HUES48 (cell line): ENCODE measurements around the gene NRF1.
"Not testable (repeated sequence)": the region's sequence is repeated elsewhere in the genome, so short reads cannot be mapped to it uniquely, and the experiment has no call there.

ENCODE experiments used
- H3K27ac ChIP-seq: one replicate; pipeline ENCODE4 v1.7.0; 2013; ENCODE audit warnings: low read depth, low read length, inconsistent platforms
- H3K27me3 ChIP-seq: 2 replicates; pipeline ENCODE4 v1.6.1; 2013; ENCODE audit warnings: mild to moderate bottlenecking, low read length; ENCODE audit not compliant: control insufficient read depth, insufficient read depth
- H3K36me3 ChIP-seq: 2 replicates; pipeline ENCODE4 v1.6.1; 2013; ENCODE audit warnings: low read length; ENCODE audit not compliant: control insufficient read depth, insufficient read depth
- H3K4me1 ChIP-seq: 2 replicates; pipeline ENCODE4 v1.6.1; 2013; ENCODE audit warnings: mild to moderate bottlenecking, low read length; ENCODE audit not compliant: control insufficient read depth, insufficient read depth
- H3K4me3 ChIP-seq: 2 replicates; pipeline ENCODE4 v1.5.1; 2013; ENCODE audit warnings: mild to moderate bottlenecking, low read depth, low read length
- H3K9ac ChIP-seq: 2 replicates; pipeline ENCODE4 v1.6.1; 2013; ENCODE audit warnings: mild to moderate bottlenecking, low read depth, low read length, moderate library complexity
- H3K9me3 ChIP-seq: 2 replicates; pipeline ENCODE4 v1.6.1; 2013; ENCODE audit warnings: low read length; ENCODE audit not compliant: control insufficient read depth, insufficient read depth

NRF1 gene

GRCh38 chr7:129578829-129579228 lies 32.7 kb upstream of the NRF1 start:
- Histone ChIP-seq H3K27me3 (no peaks in the 10 kb centered on the region), H3K36me3 (no peaks in the 10 kb centered on the region), H3K4me3 (no peak overlapping the region), H3K4me1 (no peaks in the 10 kb centered on the region), H3K27ac (no peak overlapping the region), H3K9ac (no peak overlapping the region), H3K9me3 (peaks cover 6% of the 10 kb centered on the region; the same call in 1 of the 2 replicates)

- not testable (repeated sequence) for H3K4me3 ChIP-seq, H3K36me3 ChIP-seq, H3K9ac ChIP-seq, H3K27me3 ChIP-seq, H3K9me3 ChIP-seq, H3K4me1 ChIP-seq, H3K27ac ChIP-seq
These were observed 25.3 kb upstream of the NRF1 start for GRCh38 chr7:129586179-129586578.

GRCh38 chr7:129588268-129588667 lies 23.3 kb upstream of the NRF1 start:
- peaks cover 10% of the 10 kb centered on the region for H3K9me3 ChIP-seq
- H3K9ac ChIP-seq: no peak overlapping the region
- H3K27me3 ChIP-seq: no peaks in the 10 kb centered on the region
- H3K4me1 ChIP-seq: no peaks in the 10 kb centered on the region
- H3K36me3 ChIP-seq: no peaks in the 10 kb centered on the region
- H3K27ac ChIP-seq: no peak overlapping the region
- no peak overlapping the region for H3K4me3 ChIP-seq

- Histone ChIP-seq H3K36me3 (no peaks in the 10 kb centered on the region), H3K4me3 (no peak overlapping the region), H3K27ac (no peak overlapping the region), H3K27me3 (no peaks in the 10 kb centered on the region), H3K9me3 (peaks cover 4% of the 10 kb centered on the region), H3K4me1 (no peaks in the 10 kb centered on the region), H3K9ac (no peak overlapping the region)
These were observed 19.7 kb upstream of the NRF1 start for GRCh38 chr7:129591868-129592267.

GRCh38 chr7:129596386-129596785 lies 15.1 kb upstream of the NRF1 start:
- not testable (repeated sequence) for H3K27me3 ChIP-seq, H3K9ac ChIP-seq, H3K4me1 ChIP-seq, H3K27ac ChIP-seq, H3K9me3 ChIP-seq, H3K36me3 ChIP-seq, H3K4me3 ChIP-seq

- H3K9ac ChIP-seq: no peak overlapping the region
- H3K27ac ChIP-seq: no peak overlapping the region
- no peaks in the 10 kb centered on the region for H3K9me3 ChIP-seq
- no peaks in the 10 kb centered on the region for H3K36me3 ChIP-seq
- H3K4me1 ChIP-seq: no peaks in the 10 kb centered on the region
- H3K4me3 ChIP-seq: no peak overlapping the region
- no peaks in the 10 kb centered on the region for H3K27me3 ChIP-seq
These were observed 13.8 kb upstream of the NRF1 start for GRCh38 chr7:129597672-129598071.

GRCh38 chr7:129599174-129599573 lies 12.3 kb upstream of the NRF1 start:
- H3K9me3 ChIP-seq: no peaks in the 10 kb centered on the region
- no peak overlapping the region for H3K27ac ChIP-seq
- H3K9ac ChIP-seq: no peak overlapping the region
- no peaks in the 10 kb centered on the region for H3K36me3 ChIP-seq
- H3K4me3 ChIP-seq: no peak overlapping the region
- H3K27me3 ChIP-seq: no peaks in the 10 kb centered on the region
- no peaks in the 10 kb centered on the region for H3K4me1 ChIP-seq

- H3K9ac ChIP-seq, H3K27ac ChIP-seq, H3K4me1 ChIP-seq, H3K9me3 ChIP-seq, H3K4me3 ChIP-seq, H3K27me3 ChIP-seq: not testable (repeated sequence)
- H3K36me3 ChIP-seq: peaks cover 13% of the 10 kb centered on the region
These were observed 7.9 kb upstream of the NRF1 start for GRCh38 chr7:129603594-129603993.

GRCh38 chr7:129604021-129604420 lies 7.5 kb upstream of the NRF1 start:
- H3K4me1 ChIP-seq, H3K9ac ChIP-seq, H3K4me3 ChIP-seq, H3K27ac ChIP-seq, H3K27me3 ChIP-seq, H3K9me3 ChIP-seq: not testable (repeated sequence)
- peaks cover 18% of the 10 kb centered on the region for H3K36me3 ChIP-seq

GRCh38 chr7:129604713-129605437 lies 6.6 kb upstream of the NRF1 start:
- Histone ChIP-seq H3K4me3 (no peak overlapping the region), H3K36me3 (peaks cover 26% of the 10 kb centered on the region), H3K27me3 (no peaks in the 10 kb centered on the region), H3K4me1 (no peaks in the 10 kb centered on the region), H3K27ac (no peak overlapping the region), H3K9me3 (no peaks in the 10 kb centered on the region), H3K9ac (no peak overlapping the region)

GRCh38 chr7:129605960-129606614 lies 5.4 kb upstream of the NRF1 start:
- Histone ChIP-seq H3K4me3 (no peak overlapping the region), H3K9ac (no peak overlapping the region), H3K9me3 (no peaks in the 10 kb centered on the region), H3K27me3 (no peaks in the 10 kb centered on the region), H3K27ac (no peak overlapping the region), H3K36me3 (peaks cover 27% of the 10 kb centered on the region), H3K4me1 (no peaks in the 10 kb centered on the region; the same call in 1 of the 2 replicates)
